ENCODE results near the gene OR8B3.

GRCh38 chr11:124380585-124380984, 18.2 kb downstream of the OR8B3 start:
- no peak for TF ChIP-seq POLR2AphosphoS5 (IDR thresholded peaks at IDR 0.05)
- no peak for TF ChIP-seq POLR2A (IDR thresholded peaks at IDR 0.05)

Data from stomach (tissue), 4 donors.